Gastroesophageal sphincter (tissue), 4 donors: ENCODE results near the gene TAF4. TPM values are rescaled to one million over a fixed set of nuclear protein-coding genes. Genes with fewer than 3 reads are reported as not detected.
"Not testable (repeated sequence)": the region's sequence is repeated elsewhere in the genome, so short reads cannot be mapped to it uniquely, and the experiment has no call there.

Experiments
- ATAC-seq: fragments of 150-250 bp; one replicate; pipeline ENCODE4 v1.9.1; 2016; ENCODE audit warnings: mild to moderate bottlenecking, moderate library complexity
- H3K27ac ChIP-seq, 4 donors: fragments of 200-600 bp; sonication (generic) in 3 of 4; 1 replicate in 3 of 4; 2 replicates in 1 of 4; pipeline ENCODE4 v1.5.1; 2016 to 2019
- H3K27me3 ChIP-seq: fragments of 200-600 bp; sonication (generic); one replicate; pipeline ENCODE4 v1.5.1; 2019
- H3K36me3 ChIP-seq, 2 donors: fragments of 200-600 bp; sonication (generic); one replicate each; pipeline ENCODE4 v1.5.1; 2019; ENCODE audit warnings: control low read depth in 1 of 2
- H3K4me1 ChIP-seq, 3 donors: fragments of 200-600 bp; sonication (generic); 1 replicate in 2 of 3; 2 replicates in 1 of 3; pipeline ENCODE4 v1.5.1; 2016 to 2019; ENCODE audit warnings: control low read depth in 2 of 3
- H3K4me3 ChIP-seq, 2 donors: fragments of 200-600 bp; sonication (generic); one replicate each; pipeline ENCODE4 v1.5.1; 2019; ENCODE audit warnings: mild to moderate bottlenecking in 1 of 2, moderate library complexity in 1 of 2
- H3K9me3 ChIP-seq, 3 donors: fragments of 200-600 bp; sonication (generic); one replicate each; pipeline ENCODE4 v1.5.1; 2017 to 2019; ENCODE audit warnings: control low read depth in 2 of 3
- EP300 ChIP-seq: sonication (generic); formaldehyde crosslinking; IDR thresholded peaks from one replicate; pipeline ENCODE4 v1.6.1; 2017; ENCODE audit warnings: antibody characterized with exemption, mild to moderate bottlenecking
- POLR2A ChIP-seq, 2 donors: fragments of 450-650 bp; IDR thresholded peaks; one replicate each; pipeline ENCODE4 v1.6.1; 2017; ENCODE audit warnings: antibody characterized with exemption in 2 of 2, mild to moderate bottlenecking in 2 of 2, moderate library complexity in 1 of 2
- POLR2AphosphoS5 ChIP-seq: sonication (generic); formaldehyde crosslinking; IDR thresholded peaks from one replicate; pipeline ENCODE4 v1.6.1; 2017; ENCODE audit warnings: antibody characterized with exemption
- WGBS, 2 donors: methylation state at CpG; one replicate each; pipeline ENCODE4 v1.1.5; 2018; ENCODE audit warnings: low coverage in 1 of 2; 5-methylcytosine and 5-hydroxymethylcytosine counted together
- total RNA-seq, 4 donors: library from RNA; depleted of rRNA; stranded (reverse); fragments of >200 nt; gene quantifications; one replicate each; pipeline ENCODE4 v1.1.0, GENCODE V29; 2016
- TF ChIP-seq, protein P1 (sequence below), 4 experiments: fragments of 200-600 bp in 2 of 4; fragments of 450-650 bp in 2 of 4; sonication (generic) in 1 of 4; IDR thresholded peaks; one replicate each; pipeline ENCODE4 v1.5.1; 2017 to 2019; ENCODE audit warnings: antibody characterized with exemption in 4 of 4, mild to moderate bottlenecking in 2 of 4, moderate library complexity in 2 of 4

TAF4 gene
- total RNA-seq, 4 donors from 2014 or later: 7.6 to 19.9 (median 15.5) TPM

DNA sequence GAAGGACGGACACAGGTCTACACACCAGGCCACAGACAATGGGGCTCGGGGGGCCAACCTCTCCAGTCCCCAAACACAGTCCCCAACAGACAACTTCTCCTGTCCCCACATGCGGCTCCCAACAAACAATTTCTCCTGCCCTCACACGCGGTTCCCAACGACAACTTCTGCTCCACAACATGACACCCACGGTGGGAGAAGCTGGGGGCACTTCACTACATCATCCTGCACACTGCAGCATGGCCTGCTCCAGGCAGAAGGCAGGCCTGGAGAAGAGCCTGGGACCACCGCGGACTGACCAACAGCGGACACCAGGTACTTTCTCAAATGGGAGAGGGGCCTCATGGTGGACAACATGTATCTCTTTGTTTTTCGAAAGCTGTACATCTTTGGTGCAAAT is 6.7 kb downstream of the TAF4 start:
- H3K27me3 ChIP-seq: no peaks in the 10 kb centered on the region
- H3K9me3 ChIP-seq: no peaks in the 10 kb centered on the region
- peaks cover 0 to 18% of the 10 kb centered on the region in 2 donors for H3K36me3 ChIP-seq
- ATAC-seq: no peak
- WGBS, 2 donors: 92 to 100% methylated on average over 1 to 9 of the region's 11 CpGs
- no peak overlapping the region for H3K27ac ChIP-seq
- no peak overlapping the region for H3K4me3 ChIP-seq
- peaks cover 0 to 25% (median 14%) of the 10 kb centered on the region in 3 donors for H3K4me1 ChIP-seq
- TF ChIP-seq, protein P1, sequence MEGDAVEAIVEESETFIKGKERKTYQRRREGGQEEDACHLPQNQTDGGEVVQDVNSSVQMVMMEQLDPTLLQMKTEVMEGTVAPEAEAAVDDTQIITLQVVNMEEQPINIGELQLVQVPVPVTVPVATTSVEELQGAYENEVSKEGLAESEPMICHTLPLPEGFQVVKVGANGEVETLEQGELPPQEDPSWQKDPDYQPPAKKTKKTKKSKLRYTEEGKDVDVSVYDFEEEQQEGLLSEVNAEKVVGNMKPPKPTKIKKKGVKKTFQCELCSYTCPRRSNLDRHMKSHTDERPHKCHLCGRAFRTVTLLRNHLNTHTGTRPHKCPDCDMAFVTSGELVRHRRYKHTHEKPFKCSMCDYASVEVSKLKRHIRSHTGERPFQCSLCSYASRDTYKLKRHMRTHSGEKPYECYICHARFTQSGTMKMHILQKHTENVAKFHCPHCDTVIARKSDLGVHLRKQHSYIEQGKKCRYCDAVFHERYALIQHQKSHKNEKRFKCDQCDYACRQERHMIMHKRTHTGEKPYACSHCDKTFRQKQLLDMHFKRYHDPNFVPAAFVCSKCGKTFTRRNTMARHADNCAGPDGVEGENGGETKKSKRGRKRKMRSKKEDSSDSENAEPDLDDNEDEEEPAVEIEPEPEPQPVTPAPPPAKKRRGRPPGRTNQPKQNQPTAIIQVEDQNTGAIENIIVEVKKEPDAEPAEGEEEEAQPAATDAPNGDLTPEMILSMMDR (IDR thresholded peaks at IDR 0.05): no peak
- TF ChIP-seq EP300 (no peak), POLR2A (IDR thresholded peaks at IDR 0.05) (no peak), POLR2AphosphoS5 (no peak)

DNA sequence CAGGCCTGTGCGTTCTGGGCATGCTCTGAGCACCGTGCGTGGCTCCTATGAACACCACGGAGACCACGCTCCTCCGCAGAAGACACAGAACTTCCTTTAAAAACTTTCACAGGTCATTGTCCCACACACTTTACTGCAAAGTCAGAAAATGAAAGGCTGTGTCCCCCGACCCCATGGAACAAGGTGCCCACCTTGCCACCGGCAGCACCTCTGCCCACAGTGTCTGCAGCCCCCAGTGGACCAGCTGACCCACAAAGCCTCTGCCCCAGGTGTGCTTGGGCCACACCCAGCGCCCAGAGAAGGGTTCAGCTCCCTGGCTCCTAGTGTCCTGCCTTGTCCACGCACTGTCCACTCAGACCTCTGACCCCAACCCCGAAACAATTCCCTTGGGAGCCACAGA is 8.7 kb downstream of the TAF4 start:
- 84 to 92% methylated on average over 8 to 10 of the region's 11 CpGs for WGBS, 2 donors
- Histone ChIP-seq H3K4me1 (peaks cover 0 to 20% (median 0%) of the 10 kb centered on the region in 3 donors), H3K27me3 (no peaks in the 10 kb centered on the region), H3K9me3 (no peaks in the 10 kb centered on the region), H3K4me3 (no peak overlapping the region), H3K36me3 (peaks cover 0 to 29% of the 10 kb centered on the region in 2 donors), H3K27ac (no peak overlapping the region)
- no peak for ATAC-seq
- no peak for TF ChIP-seq POLR2AphosphoS5
- TF ChIP-seq, protein P1 (IDR thresholded peaks at IDR 0.05): no peak
- no peak for TF ChIP-seq POLR2A (IDR thresholded peaks at IDR 0.05)
- TF ChIP-seq EP300: no peak

DNA sequence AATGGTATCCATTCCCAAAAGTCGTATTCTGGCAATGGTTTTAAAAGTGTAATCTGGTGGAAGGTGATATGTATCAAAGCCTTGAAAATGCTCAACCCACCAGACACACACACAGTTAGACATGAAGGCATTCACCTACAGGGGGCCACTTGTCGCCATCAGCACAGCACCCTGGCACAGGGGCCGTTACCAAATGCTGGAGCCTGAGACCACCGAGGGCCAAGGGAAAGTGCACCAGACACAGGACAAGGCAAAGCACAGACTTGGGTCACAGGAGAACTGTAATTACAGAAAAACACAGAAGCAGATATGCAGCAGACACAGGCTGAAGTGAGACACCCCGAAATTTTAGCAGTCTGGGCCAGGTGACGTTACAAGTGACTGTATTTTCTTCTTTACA is 9.3 kb downstream of the TAF4 start:
- no peak overlapping the region for H3K27ac ChIP-seq
- H3K27me3 ChIP-seq: no peaks in the 10 kb centered on the region
- H3K36me3 ChIP-seq: peaks cover 0 to 29% of the 10 kb centered on the region in 2 donors
- peaks cover 0 to 26% (median under 1%) of the 10 kb centered on the region in 3 donors for H3K4me1 ChIP-seq
- no peak for ATAC-seq
- H3K9me3 ChIP-seq: no peaks in the 10 kb centered on the region
- WGBS, 2 donors: 88 to 91% methylated on average over 5 to 6 of the region's 6 CpGs
- H3K4me3 ChIP-seq: no peak overlapping the region
- no peak for TF ChIP-seq POLR2A (IDR thresholded peaks at IDR 0.05)
- TF ChIP-seq, protein P1 (IDR thresholded peaks at IDR 0.05): no peak

DNA sequence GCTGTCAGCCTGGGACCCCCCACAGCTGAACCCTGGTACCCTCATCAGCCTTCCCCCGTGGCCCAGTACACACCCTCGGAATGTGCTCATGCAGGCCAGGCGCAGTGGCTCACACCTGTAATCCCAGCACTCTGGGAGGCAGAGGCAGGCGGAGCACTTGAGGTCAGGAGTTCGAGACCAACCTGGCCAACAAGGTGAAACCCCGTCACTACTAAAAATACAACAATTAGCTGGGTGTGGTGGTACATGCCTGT is 9.9 kb downstream of the TAF4 start:
- ATAC-seq, H3K27me3 ChIP-seq, H3K4me3 ChIP-seq, H3K27ac ChIP-seq, H3K9me3 ChIP-seq: not testable (repeated sequence)
- peaks cover 0 to 32% (median 4%) of the 10 kb centered on the region in 3 donors for H3K4me1 ChIP-seq
- peaks cover 0 to 29% of the 10 kb centered on the region in 2 donors for H3K36me3 ChIP-seq
- no CpG with 5 or more reads among the region's 6 CpGs for WGBS, 2 donors

DNA sequence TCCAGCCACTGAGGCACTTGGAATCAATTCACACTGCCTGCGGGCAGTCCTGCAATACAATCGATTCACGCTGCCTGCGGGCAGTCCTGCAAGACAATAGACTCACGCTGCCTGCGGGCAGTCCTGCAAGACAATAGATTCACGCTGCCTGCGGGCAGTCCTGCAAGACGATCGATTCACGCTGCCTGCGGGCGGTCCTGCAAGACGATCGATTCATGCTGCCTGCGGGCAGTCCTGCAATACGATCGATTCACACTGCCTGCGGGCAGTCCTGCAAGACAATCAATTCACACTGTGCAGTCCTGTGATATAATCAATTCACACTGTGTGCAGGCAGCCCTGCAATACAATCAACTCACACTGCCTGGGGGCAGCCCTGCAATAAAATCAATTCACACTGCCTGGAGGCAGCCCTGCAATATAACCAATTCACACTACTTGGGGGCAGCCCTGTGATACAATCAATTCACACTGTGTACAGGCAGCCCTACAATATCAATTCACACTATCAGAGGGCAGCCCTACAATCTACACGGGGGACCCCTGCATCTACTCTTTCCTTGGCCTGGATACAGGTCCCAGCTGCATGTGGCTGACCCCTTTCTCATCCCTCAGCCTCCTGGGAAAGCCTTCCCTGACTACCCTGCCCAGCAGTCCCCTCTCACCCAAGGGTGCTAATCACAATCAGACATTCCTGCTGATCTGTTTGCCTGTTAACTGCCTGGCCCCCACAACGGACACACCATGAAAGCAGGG is 10.4 kb downstream of the TAF4 start:
- WGBS, 2 donors: 86 to 99% methylated on average over 7 to 13 of the region's 21 CpGs
- no peak overlapping the region for H3K27ac ChIP-seq
- TF ChIP-seq, protein P1 (IDR thresholded peaks at IDR 0.05): no peak
- TF ChIP-seq POLR2AphosphoS5: no peak
- TF ChIP-seq EP300: no peak
- TF ChIP-seq POLR2A (IDR thresholded peaks at IDR 0.05): no peak
- H3K9me3 ChIP-seq: no peaks in the 10 kb centered on the region
- ATAC-seq: no peak
- no peak overlapping the region for H3K4me3 ChIP-seq
- H3K4me1 ChIP-seq: peaks cover 0 to 33% (median 4%) of the 10 kb centered on the region in 3 donors
- H3K27me3 ChIP-seq: no peaks in the 10 kb centered on the region
- H3K36me3 ChIP-seq: peaks cover 0 to 29% of the 10 kb centered on the region in 2 donors
